Activated CD8-positive, alpha-beta memory T cell treated with anti-CD3 and anti-CD28 coated beads, Interleukin-2, amount 50 U/mL, for 4 hours (primary cell): ENCODE measurements around the gene RAB3D.
A peak's percentile ranks its signal among the peaks of the same experiment; 100 is the strongest.
"Not testable (repeated sequence)": the region's sequence is repeated elsewhere in the genome, so short reads cannot be mapped to it uniquely, and the experiment has no call there.

Experiments used
- DNase-seq: peaks from one replicate; pipeline ENCODE4 v3.0.0-alpha.2; 2020

The RAB3D gene

GRCh38 chr19:11365557-11366117, 26.2 kb upstream of the RAB3D start:
- no peak for DNase-seq

GRCh38 chr19:11364935-11365334, 25.5 kb upstream of the RAB3D start:
- no peak for DNase-seq

- DNase-seq: no peak
Measured at GRCh38 chr19:11364296-11364904, 24.9 kb upstream of the RAB3D start.

- no peak for DNase-seq
Measured at GRCh38 chr19:11363881-11364280, 24.4 kb upstream of the RAB3D start.

- no peak for DNase-seq
Measured at GRCh38 chr19:11361771-11362731, 22.6 kb upstream of the RAB3D start.

- no peak for DNase-seq
Measured at GRCh38 chr19:11361037-11361770, 21.7 kb upstream of the RAB3D start.

GRCh38 chr19:11359421-11359820, 20.0 kb upstream of the RAB3D start:
- DNase-seq: no peak

GRCh38 chr19:11356676-11357550, 17.5 kb upstream of the RAB3D start:
- no peak for DNase-seq

GRCh38 chr19:11356074-11356397, 16.6 kb upstream of the RAB3D start:
- DNase-seq: no peak

GRCh38 chr19:11355160-11356073, 16.0 kb upstream of the RAB3D start, which contains the start of gene PLPPR2:
PLPPR2 (plus strand) TSS chr19:11355432; CDS start chr19:11357674, 2,242 bp downstream.
- peak; percentile 75 for DNase-seq

- not testable (repeated sequence) for DNase-seq
Measured at GRCh38 chr19:11354102-11354501, 14.6 kb upstream of the RAB3D start.

GRCh38 chr19:11349171-11349570, 9.7 kb upstream of the RAB3D start:
- DNase-seq: no peak

GRCh38 chr19:11347546-11348039, 8.1 kb upstream of the RAB3D start:
- no peak for DNase-seq

- DNase-seq: peak; percentile 98
Measured at GRCh38 chr19:11346104-11346940, 6.9 kb upstream of the RAB3D start, which contains the start of the genes CCDC159 and TMEM205. CCDC159 (plus strand) TSS chr19:11346519; CDS start chr19:11346607, 88 bp downstream. TMEM205 (minus strand) TSS chr19:11346268; CDS start chr19:11345619, 649 bp downstream.

- no peak for DNase-seq
Measured at GRCh38 chr19:11345122-11345803, 5.8 kb upstream of the RAB3D start.

GRCh38 chr19:11342429-11342828, 3.0 kb upstream of the RAB3D start:
- no peak for DNase-seq

GRCh38 chr19:11340099-11340467, 626 bp upstream of the RAB3D start:
- DNase-seq: not testable (repeated sequence)

- DNase-seq: no peak
Measured at GRCh38 chr19:11338569-11339253, 746 bp downstream of the RAB3D start.
